Calu3 (cell line): ENCODE measurements around the gene TOR1B. TPM values are rescaled to one million over a fixed set of nuclear protein-coding genes. Genes with fewer than 3 reads are reported as not detected.

Experiments used
- BruUV-seq: library from RNA; stranded (reverse); fragments of 400-500 nt; replicated peaks from 2 replicates; lab custom pipeline; 2021; lab: Mats Ljungman, UMichigan
- CTCF ChIA-PET: fragments of 300-600 bp; sonication (Branson Sonifier 250); formaldehyde crosslinking; loops from one replicate; lab custom pipeline; 2022; ENCODE audit warnings: antibody characterized with exemption; lab: Charles Lee
- DNase-seq: peaks from one replicate; pipeline ENCODE4 v3.0.0; 2022
- H3K27ac Mint-ChIP-seq: one replicate; pipeline ENCODE4 v1.8.0; 2022; ENCODE audit warnings: mixed read lengths; ENCODE audit not compliant: unreplicated experiment
- H3K27me3 Mint-ChIP-seq: one replicate; pipeline ENCODE4 v1.8.0; 2022; ENCODE audit warnings: mixed read lengths; ENCODE audit not compliant: unreplicated experiment
- H3K36me3 Mint-ChIP-seq: one replicate; pipeline ENCODE4 v1.8.0; 2022; ENCODE audit warnings: mild to moderate bottlenecking, moderate library complexity, mixed read lengths; ENCODE audit not compliant: insufficient read depth, unreplicated experiment
- H3K4me1 Mint-ChIP-seq: one replicate; pipeline ENCODE4 v1.8.0; 2022; ENCODE audit warnings: mild to moderate bottlenecking, low read depth, mixed read lengths; ENCODE audit not compliant: unreplicated experiment
- H3K4me3 Mint-ChIP-seq: one replicate; pipeline ENCODE4 v1.8.0; 2022; ENCODE audit warnings: mild to moderate bottlenecking, low read depth, moderate library complexity, mixed read lengths; ENCODE audit not compliant: unreplicated experiment
- H3K9me3 Mint-ChIP-seq: one replicate; pipeline ENCODE4 v1.8.0; 2022; ENCODE audit warnings: low read depth, mixed read lengths; ENCODE audit not compliant: unreplicated experiment
- intact Hi-C: fragments of 100-400 bp; cut with micrococcal nuclease; formaldehyde crosslinking; loops from one replicate; pipeline ENCODE4 v1.10.0; 2022; ENCODE audit not compliant: unreplicated experiment
- total RNA-seq: library from RNA; stranded (reverse); gene quantifications from 2 replicates; pipeline ENCODE4 v1.2.3, GENCODE V29; 2022
- TF ChIP-seq, protein P1 (sequence below): fragments of 200-600 bp; IDR thresholded peaks from one replicate; pipeline ENCODE4 v1.8.0; 2022; ENCODE audit warnings: antibody characterized with exemption; ENCODE audit not compliant: unreplicated experiment

Gene TOR1B
- total RNA-seq, 1 experiment from 2014 or later, result 20.9 TPM

DNA sequence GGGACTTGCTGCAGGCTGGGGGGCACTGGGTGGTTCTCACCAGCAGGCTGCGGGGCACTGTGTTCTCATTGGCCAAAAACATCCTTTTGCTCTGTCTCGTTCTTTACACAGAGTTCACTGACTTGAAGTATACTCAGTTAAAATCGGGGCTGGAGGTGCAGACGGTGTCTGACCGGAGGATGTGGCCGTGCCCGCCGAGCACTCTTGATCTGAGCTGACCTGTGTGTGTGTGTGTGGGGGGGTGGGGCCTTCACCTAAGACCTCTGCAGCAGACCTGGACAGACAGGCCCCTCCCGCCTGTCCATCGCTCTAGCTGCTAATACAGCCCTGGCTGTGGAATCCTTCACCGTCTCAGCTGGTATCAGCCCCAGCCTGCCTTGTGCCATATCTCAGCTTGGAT lies 7.1 kb downstream of the TOR1B start:
- BruUV-seq, result no TSS peak
- Mint-ChIP-seq H3K27ac (no peak overlapping the region), H3K4me3 (no peak overlapping the region), H3K9me3 (no peaks in the 10 kb centered on the region), H3K4me1 (no peaks in the 10 kb centered on the region), H3K36me3 (peaks cover 33% of the 10 kb centered on the region), H3K27me3 (no peaks in the 10 kb centered on the region)
- TF ChIP-seq, protein P1, sequence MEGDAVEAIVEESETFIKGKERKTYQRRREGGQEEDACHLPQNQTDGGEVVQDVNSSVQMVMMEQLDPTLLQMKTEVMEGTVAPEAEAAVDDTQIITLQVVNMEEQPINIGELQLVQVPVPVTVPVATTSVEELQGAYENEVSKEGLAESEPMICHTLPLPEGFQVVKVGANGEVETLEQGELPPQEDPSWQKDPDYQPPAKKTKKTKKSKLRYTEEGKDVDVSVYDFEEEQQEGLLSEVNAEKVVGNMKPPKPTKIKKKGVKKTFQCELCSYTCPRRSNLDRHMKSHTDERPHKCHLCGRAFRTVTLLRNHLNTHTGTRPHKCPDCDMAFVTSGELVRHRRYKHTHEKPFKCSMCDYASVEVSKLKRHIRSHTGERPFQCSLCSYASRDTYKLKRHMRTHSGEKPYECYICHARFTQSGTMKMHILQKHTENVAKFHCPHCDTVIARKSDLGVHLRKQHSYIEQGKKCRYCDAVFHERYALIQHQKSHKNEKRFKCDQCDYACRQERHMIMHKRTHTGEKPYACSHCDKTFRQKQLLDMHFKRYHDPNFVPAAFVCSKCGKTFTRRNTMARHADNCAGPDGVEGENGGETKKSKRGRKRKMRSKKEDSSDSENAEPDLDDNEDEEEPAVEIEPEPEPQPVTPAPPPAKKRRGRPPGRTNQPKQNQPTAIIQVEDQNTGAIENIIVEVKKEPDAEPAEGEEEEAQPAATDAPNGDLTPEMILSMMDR, result no peak
- intact Hi-C loops, result no loop called here
- CTCF ChIA-PET, result no interaction called here
- no peak for DNase-seq

GRCh38 chr9:129810788-129811187 lies 7.8 kb downstream of the TOR1B start:
- TF ChIP-seq, protein P1, result no peak
- no peak for DNase-seq
- H3K4me1 Mint-ChIP-seq, result no peaks in the 10 kb centered on the region
- CTCF ChIA-PET, result no interaction called here
- no peak overlapping the region for H3K27ac Mint-ChIP-seq
- intact Hi-C loops, result no loop called here
- peaks cover 32% of the 10 kb centered on the region for H3K36me3 Mint-ChIP-seq
- no peak overlapping the region for H3K4me3 Mint-ChIP-seq
- H3K9me3 Mint-ChIP-seq, result no peaks in the 10 kb centered on the region
- H3K27me3 Mint-ChIP-seq, result no peaks in the 10 kb centered on the region
- BruUV-seq, result TSS peak; percentile 21

DNA sequence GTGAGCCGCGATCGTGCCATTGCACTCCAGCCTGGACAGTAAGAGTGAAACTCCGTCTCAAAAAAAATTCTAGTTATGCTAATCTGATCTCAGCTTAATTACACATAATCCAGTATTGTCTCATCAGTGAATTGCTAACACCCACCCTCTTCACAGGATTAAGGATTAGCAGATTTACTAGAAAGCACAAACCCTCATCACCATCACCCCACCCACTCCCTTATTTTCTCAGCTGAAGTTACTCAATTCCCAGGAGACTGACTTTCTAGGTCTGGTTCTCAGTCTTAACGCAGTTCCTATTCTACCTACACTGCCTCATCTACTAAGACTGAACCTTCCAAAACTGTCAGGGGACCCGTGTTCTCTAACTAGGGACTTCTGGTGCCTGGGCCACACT lies 9.0 kb downstream of the TOR1B start:
- intact Hi-C loops, result no loop called here
- H3K36me3 Mint-ChIP-seq, result peaks cover 30% of the 10 kb centered on the region
- BruUV-seq, result no TSS peak
- H3K27me3 Mint-ChIP-seq, result no peaks in the 10 kb centered on the region
- H3K4me1 Mint-ChIP-seq, result no peaks in the 10 kb centered on the region
- no peak for DNase-seq
- TF ChIP-seq, protein P1, result no peak
- no peaks in the 10 kb centered on the region for H3K9me3 Mint-ChIP-seq
- no peak overlapping the region for H3K27ac Mint-ChIP-seq
- H3K4me3 Mint-ChIP-seq, result no peak overlapping the region
- CTCF ChIA-PET, result no interaction called here

DNA sequence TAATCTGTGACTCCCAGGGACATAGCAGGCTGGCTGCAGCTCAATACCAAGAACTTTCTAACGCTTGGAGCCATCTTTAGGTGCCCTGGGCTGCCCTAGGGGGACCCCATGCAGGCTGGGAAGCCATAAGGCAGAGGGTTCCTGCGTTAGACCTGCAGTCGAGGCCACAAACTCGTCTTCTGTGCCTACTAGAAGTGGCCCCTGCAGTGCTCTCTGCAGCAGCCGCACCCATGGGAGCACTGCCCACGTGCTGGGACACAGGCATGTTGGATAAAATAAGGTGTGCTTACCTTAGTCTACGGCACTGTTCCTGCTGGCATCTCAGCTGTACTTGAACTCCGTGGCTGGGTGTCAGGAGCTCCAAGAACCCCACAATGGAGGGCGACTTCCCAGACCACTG lies 9.4 kb downstream of the TOR1B start:
- peaks cover 26% of the 10 kb centered on the region for H3K36me3 Mint-ChIP-seq
- intact Hi-C loops, result no loop called here
- no peaks in the 10 kb centered on the region for H3K27me3 Mint-ChIP-seq
- TF ChIP-seq, protein P1, result no peak
- H3K4me1 Mint-ChIP-seq, result no peaks in the 10 kb centered on the region
- no peaks in the 10 kb centered on the region for H3K9me3 Mint-ChIP-seq
- no TSS peak for BruUV-seq
- H3K4me3 Mint-ChIP-seq, result no peak overlapping the region
- H3K27ac Mint-ChIP-seq, result no peak overlapping the region
- CTCF ChIA-PET, result no interaction called here
- DNase-seq, result no peak
